Cardiac fibroblast (primary cell): ENCODE results near the gene HOXD8.

Experiments
- DNase-seq, 2 donors: peaks; one replicate each; pipeline versions ENCODE4 v3.0.0 to v3.0.0-alpha.2; 2010; ENCODE audit warnings: low read depth in 2 of 2
- H3K4me3 ChIP-seq, 2 donors: replicated peaks in 1 of 2; 1 replicate in 1 of 2; 2 replicates in 1 of 2; pipeline ENCODE4 v1.5.1; 2011; ENCODE audit warnings: low read depth in 2 of 2, low read length in 2 of 2, mild to moderate bottlenecking in 2 of 2, moderate library complexity in 1 of 2
- CTCF ChIP-seq: IDR thresholded peaks from one replicate; pipeline ENCODE4 v1.5.1; 2011; ENCODE audit warnings: low read depth, mild to moderate bottlenecking, low read length, inconsistent platforms

HOXD8 gene

DNA sequence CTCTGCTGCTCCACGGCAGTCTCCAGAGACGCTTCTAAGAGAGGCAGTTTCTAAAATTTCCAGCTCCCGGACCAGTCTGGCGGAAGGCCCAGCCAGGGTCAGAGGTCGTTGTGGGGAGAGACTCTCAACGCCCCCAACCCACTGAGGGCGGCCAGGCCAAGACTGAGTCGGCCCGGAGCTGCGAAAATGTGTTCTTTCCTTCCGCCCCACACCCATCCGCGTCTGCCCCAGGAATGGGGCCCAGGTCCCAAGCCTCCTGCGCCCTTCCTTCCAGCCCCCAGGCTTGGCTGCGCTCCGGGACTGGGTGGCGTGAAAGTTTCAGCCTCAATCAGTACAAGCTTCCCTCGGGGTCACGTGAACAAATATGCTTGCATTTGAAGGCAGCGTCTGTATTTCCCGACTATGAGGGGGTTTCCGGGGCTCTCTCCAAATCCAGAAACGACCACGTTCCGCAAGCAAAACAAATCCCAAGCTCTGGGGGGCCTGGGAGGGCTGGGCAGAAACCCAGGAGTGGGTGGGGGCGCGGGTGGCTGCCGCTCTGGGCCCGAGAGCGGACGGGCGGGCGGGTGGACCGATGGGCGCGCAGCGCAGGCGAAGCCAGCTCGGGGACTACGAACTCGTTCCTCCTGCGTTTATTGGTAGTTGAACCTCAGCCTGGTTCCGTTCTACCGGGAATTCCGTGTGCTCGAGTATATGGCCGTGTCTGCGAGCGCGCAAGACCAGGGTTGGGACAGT lies 30.9 kb downstream of the HOXD8 start:
- TF ChIP-seq CTCF = no peak
- H3K4me3 ChIP-seq = no peak overlapping the region
- DNase-seq = peak in 1 of 2 donors; percentile 9

DNA sequence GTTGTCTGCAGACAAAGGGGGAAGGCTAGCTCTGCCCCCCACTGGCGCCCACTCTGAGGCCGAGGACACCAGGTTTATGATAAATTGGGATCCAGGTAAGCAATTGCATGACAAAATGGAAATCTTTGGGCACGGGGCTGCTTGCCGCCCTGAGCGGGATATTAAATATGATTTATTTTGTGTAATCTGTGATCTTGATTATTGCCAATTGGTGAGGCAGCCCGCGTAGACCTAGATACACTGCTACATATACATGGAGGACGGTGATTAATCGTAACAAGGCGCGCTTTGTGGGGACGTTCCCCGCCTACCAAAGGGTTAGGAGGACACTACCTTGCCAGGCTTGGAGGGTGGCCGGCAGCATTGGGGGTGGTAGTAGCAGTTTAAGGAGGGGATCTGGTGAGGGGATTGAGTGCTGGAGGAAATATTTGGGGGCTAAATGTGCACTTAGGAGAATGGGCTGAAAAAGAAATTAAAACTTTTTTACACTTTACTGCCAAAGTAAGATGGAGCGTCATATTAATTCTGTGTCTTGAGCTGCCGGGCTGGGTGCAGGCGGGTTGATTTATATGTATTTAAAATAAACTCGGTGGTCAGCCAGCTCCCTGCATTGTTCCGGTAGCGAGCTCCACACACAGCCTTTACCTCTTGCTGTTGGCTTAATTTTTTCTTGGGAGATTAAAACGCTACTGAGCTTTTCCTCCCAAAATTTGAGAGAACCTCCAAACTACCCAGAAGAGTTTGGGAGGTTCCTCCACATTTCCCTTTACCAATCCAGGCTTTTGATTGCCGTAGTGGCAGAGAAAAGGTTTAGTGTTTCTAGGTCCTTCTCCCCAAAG lies 31.7 kb downstream of the HOXD8 start:
- TF ChIP-seq CTCF = no peak
- DNase-seq = no peak
- no peak overlapping the region for H3K4me3 ChIP-seq

GRCh38 chr2:176161825-176162626 lies 32.5 kb downstream of the HOXD8 start:
- peak; percentile 14 to 26 for DNase-seq
- H3K4me3 ChIP-seq = no peak overlapping the region
- TF ChIP-seq CTCF = no peak

GRCh38 chr2:176162911-176163671 lies 33.6 kb downstream of the HOXD8 start:
- H3K4me3 ChIP-seq = no peak overlapping the region
- DNase-seq = no peak
- TF ChIP-seq CTCF = no peak

- H3K4me3 ChIP-seq = no peak overlapping the region
- DNase-seq = no peak
- TF ChIP-seq CTCF = no peak
These were observed 34.2 kb downstream of the HOXD8 start for GRCh38 chr2:176163672-176164056.

- H3K4me3 ChIP-seq = no peak overlapping the region
- no peak for DNase-seq
- no peak for TF ChIP-seq CTCF
These were observed 34.7 kb downstream of the HOXD8 start for GRCh38 chr2:176164201-176164600.
